NB4 (cell line): ENCODE results near the gene CXXC5.
"Not testable (repeated sequence)": the region's sequence is repeated elsewhere in the genome, so short reads cannot be mapped to it uniquely, and the experiment has no call there.

Source experiments
- DNase-seq: peaks from one replicate; pipeline ENCODE4 v3.0.0; 2010; ENCODE audit warnings: low read depth
- H3K4me3 ChIP-seq: one replicate; pipeline ENCODE4 v1.5.1; 2011; ENCODE audit warnings: mild to moderate bottlenecking, low read depth, low read length, moderate library complexity
- MYC ChIP-seq: IDR thresholded peaks from 2 replicates; pipeline ENCODE4 v1.6.1; 2011; ENCODE audit warnings: low read depth, low read length
- POLR2A ChIP-seq: IDR thresholded peaks from 2 replicates; pipeline ENCODE4 v1.6.1; 2011; ENCODE audit warnings: mild to moderate bottlenecking; ENCODE audit not compliant: insufficient read length; ENCODE audit errors: extremely low read depth
- TF ChIP-seq, protein P1 (sequence below): IDR thresholded peaks from one replicate; pipeline ENCODE4 v1.5.1; 2012; ENCODE audit warnings: low read depth, low read length
- TF ChIP-seq, protein P2 (sequence below): IDR thresholded peaks from 2 replicates; pipeline ENCODE4 v1.6.1; 2011; ENCODE audit warnings: low read depth, low read length

CXXC5 gene

DNA sequence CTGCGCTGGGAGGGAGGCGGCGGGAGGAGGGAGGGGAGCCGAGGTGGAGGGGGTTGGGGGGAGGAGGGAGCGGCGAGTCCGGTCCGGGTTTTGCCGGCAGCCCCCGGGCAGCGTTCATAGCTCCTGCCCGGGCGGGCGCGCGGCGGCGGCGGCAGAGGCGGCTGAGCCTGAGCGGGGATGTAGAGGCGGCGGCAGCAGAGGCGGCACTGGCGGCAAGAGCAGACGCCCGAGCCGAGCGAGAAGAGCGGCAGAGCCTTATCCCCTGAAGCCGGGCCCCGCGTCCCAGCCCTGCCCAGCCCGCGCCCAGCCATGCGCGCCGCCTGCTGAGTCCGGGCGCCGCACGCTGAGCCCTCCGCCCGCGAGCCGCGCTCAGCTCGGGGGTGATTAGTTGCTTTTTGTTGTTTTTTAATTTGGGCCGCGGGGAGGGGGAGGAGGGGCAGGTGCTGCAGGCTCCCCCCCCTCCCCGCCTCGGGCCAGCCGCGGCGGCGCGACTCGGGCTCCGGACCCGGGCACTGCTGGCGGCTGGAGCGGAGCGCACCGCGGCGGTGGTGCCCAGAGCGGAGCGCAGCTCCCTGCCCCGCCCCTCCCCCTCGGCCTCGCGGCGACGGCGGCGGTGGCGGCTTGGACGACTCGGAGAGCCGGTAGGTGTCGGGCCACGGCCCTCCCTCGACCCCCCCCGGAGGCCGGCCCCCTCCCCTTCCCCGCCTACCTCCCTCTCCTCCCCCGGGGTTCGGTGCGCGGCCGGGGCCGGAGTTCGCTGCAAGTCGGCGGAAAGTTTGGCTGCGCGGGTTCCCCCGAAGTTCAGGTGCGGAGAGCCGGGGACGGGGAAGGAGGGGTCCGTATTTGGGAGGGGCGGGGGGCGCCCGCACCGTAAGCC is at the start of gene CXXC5:
Gene CXXC5 (plus strand): TSS at position 145 of the 877 bp plus-strand sequence. CDS start 32,175 bp downstream, outside the sequence.
- TF ChIP-seq, protein P1, sequence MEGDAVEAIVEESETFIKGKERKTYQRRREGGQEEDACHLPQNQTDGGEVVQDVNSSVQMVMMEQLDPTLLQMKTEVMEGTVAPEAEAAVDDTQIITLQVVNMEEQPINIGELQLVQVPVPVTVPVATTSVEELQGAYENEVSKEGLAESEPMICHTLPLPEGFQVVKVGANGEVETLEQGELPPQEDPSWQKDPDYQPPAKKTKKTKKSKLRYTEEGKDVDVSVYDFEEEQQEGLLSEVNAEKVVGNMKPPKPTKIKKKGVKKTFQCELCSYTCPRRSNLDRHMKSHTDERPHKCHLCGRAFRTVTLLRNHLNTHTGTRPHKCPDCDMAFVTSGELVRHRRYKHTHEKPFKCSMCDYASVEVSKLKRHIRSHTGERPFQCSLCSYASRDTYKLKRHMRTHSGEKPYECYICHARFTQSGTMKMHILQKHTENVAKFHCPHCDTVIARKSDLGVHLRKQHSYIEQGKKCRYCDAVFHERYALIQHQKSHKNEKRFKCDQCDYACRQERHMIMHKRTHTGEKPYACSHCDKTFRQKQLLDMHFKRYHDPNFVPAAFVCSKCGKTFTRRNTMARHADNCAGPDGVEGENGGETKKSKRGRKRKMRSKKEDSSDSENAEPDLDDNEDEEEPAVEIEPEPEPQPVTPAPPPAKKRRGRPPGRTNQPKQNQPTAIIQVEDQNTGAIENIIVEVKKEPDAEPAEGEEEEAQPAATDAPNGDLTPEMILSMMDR, result no peak
- peak; percentile 32 for TF ChIP-seq POLR2A
- H3K4me3 ChIP-seq, result peak within 1 kb of the TSS; percentile 79
- DNase-seq, result peak; percentile 92

DNA sequence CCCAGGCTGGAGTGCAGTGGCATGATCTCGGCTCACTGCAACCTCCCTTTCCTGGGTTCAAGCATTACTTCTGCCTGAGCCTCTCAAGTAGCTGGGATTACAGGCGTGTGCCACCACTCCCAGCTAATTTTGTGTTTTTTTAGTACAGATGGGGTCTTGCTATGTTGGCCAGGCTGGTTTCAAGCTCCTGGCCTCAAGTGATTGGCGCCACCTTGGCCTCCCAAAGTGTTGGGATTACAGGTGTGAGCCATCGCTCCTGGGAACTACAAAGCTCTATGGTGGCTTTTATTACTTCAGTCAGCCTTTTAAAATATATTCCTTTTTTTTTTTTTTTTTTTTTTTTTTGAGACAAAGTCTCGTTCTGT is 49.6 kb upstream of the CXXC5 start:
- DNase-seq, H3K4me3 ChIP-seq: not testable (repeated sequence)

DNA sequence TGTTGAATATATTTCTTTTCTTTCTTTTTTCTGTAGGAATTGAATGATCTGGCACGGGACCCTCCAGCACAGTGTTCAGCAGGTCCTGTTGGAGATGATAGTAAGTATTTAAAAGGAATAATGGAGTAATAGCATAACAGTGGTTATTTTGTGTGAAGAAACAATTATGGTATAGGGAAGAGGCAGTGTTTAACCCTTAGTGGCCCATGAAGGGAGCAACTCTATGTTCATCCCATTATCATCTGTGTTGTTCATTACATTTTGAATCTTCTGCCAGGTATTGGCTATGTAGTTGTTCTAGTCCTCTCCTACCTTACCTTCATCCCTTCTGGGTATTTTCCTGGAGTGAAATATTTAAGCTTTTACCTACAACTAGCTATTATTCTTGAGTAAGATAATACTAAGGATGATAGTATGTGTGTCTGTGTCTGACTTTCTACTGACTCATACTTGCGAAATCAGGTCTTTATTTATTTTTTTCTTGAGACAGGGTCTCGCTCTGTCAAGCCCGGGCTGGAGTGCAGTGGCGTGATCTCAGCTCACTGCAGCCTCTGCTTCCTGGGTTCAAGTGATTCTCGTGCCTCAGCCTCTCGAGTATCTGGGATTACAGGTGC is 47.7 kb upstream of the CXXC5 start:
- DNase-seq, result peak; percentile 58
- TF ChIP-seq MYC (no peak), POLR2A (no peak)
- TF ChIP-seq, protein P2, sequence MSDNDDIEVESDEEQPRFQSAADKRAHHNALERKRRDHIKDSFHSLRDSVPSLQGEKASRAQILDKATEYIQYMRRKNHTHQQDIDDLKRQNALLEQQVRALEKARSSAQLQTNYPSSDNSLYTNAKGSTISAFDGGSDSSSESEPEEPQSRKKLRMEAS, result no peak
- TF ChIP-seq, protein P1, result no peak
- H3K4me3 ChIP-seq, result no peak overlapping the region

DNA sequence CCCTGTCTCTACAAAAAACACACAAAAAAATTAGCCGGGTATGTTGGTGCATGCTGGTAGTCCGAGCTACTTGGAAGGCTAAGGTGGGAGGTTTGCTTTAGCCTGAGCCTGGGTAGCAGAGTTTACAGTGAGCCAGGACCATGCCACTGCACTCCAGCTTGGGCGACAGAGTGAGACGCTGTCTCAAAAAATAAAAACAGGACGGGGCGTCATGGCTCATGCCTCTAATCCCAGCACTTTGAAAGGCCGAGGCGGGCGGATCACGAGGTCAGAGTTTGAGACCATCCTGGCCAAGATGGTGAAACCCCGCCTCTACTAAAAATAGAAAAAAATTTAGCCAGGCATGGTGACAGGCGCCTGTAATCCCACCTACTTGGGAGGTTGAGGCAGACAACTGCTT is 46.7 kb upstream of the CXXC5 start:
- TF ChIP-seq, protein P2, result no peak
- TF ChIP-seq, protein P1, result no peak
- TF ChIP-seq MYC, result no peak
- TF ChIP-seq POLR2A, result no peak
- no peak overlapping the region for H3K4me3 ChIP-seq
- no peak for DNase-seq

DNA sequence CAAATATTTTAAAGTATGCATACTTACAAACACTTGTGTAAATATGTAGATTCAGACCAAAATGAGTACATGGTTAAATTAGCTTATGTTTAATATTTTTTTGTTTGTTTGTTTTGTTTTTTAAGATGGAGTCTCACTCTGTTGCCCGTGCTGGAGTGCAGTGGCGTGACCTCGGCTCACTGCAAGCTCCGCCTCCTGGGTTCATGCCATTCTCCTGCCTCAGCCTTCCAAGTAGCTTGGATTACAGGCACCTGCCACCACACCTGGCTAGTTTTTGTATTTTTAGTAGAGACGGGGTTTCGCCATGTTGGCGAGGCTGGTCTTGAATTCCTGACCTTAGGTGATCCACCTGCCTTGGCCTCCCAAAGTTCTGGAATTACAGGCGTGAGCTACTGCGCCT is 46.2 kb upstream of the CXXC5 start:
- H3K4me3 ChIP-seq, DNase-seq: not testable (repeated sequence)

DNA sequence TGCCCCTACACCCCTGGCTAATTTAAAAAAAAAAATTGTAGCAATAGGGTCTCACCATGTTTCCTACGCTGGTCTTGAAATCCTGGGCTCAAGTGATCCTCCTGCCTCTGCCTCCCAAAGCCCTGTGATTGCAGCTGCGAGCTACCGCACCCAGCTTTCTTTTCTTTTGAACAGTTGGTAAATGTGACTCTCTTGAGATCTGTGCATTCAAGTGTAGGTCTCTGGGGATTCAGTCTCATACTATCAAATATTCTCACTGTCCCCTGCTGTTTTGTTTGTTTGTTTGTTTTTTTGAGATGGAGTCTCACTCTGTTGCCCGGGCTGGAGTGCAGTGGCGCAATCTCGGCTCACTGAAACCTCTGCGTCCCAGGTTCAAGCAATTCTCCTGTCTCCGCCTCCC is 42.3 kb upstream of the CXXC5 start:
- TF ChIP-seq, protein P2, result no peak
- no peak for TF ChIP-seq POLR2A
- TF ChIP-seq, protein P1, result no peak
- no peak for TF ChIP-seq MYC
- no peak overlapping the region for H3K4me3 ChIP-seq
- DNase-seq, result no peak
